Transverse colon (tissue), 4 donors: ENCODE results near the gene PHACTR4. TPM values are rescaled to one million over a fixed set of nuclear protein-coding genes. Genes with fewer than 3 reads are reported as not detected.

Source experiments
- DNase-seq: peaks from one replicate; pipeline ENCODE4 v3.0.0-alpha.2; 2019
- H3K27ac ChIP-seq, 4 donors: fragments of 200-600 bp; sonication (generic); 2 replicates each; pipeline ENCODE4 v1.5.1; 2016 to 2018; ENCODE audit warnings: inconsistent platforms in 4 of 4
- H3K27me3 ChIP-seq: fragments of 200-600 bp; sonication (generic); 2 replicates; pipeline ENCODE4 v1.5.1; 2017; ENCODE audit warnings: inconsistent platforms
- H3K36me3 ChIP-seq, 4 donors: fragments of 200-600 bp; sonication (generic); 2 replicates each; pipeline ENCODE4 v1.5.1; 2017 to 2019; ENCODE audit warnings: inconsistent platforms in 4 of 4
- H3K4me1 ChIP-seq, 4 donors: fragments of 200-600 bp; sonication (generic); 2 replicates each; pipeline ENCODE4 v1.5.1; 2017 to 2020; ENCODE audit warnings: inconsistent platforms in 4 of 4
- H3K4me3 ChIP-seq, 4 donors: fragments of 200-600 bp; sonication (generic); 1 replicate in 1 of 4; 2 replicates in 3 of 4; pipeline versions ENCODE4 v1.5.1 to v1.6.1; 2017 to 2019; ENCODE audit warnings: inconsistent platforms in 4 of 4
- H3K9me3 ChIP-seq, 2 donors: fragments of 200-600 bp; sonication (generic); 2 replicates each; pipeline ENCODE4 v1.5.1; 2017 to 2019; ENCODE audit warnings: inconsistent platforms in 2 of 2
- CTCF ChIP-seq, 5 experiments: fragments of 200-600 bp in 3 of 5; fragments of 450-650 bp in 2 of 5; sonication (generic) in 3 of 5; IDR thresholded peaks; 1 replicate in 2 of 5; 2 replicates in 3 of 5; pipeline ENCODE4 v1.5.1; 2016 to 2017; ENCODE audit warnings: antibody characterized with exemption in 5 of 5, inconsistent platforms in 3 of 5, mild to moderate bottlenecking in 2 of 5, moderate library complexity in 1 of 5
- EP300 ChIP-seq: sonication (generic); formaldehyde crosslinking; IDR thresholded peaks from one replicate; pipeline ENCODE4 v1.6.1; 2017; ENCODE audit warnings: antibody characterized with exemption, low read depth
- POLR2A ChIP-seq: fragments of 450-650 bp; IDR thresholded peaks from one replicate; pipeline ENCODE4 v1.6.1; 2016; ENCODE audit warnings: antibody characterized with exemption, mild to moderate bottlenecking, moderate library complexity
- POLR2AphosphoS5 ChIP-seq, 3 donors: sonication (generic); formaldehyde crosslinking; IDR thresholded peaks; one replicate each; pipeline ENCODE4 v1.6.1; 2016; ENCODE audit warnings: antibody characterized with exemption in 3 of 3
- WGBS, 2 donors: methylation state at CpG; one replicate each; pipeline ENCODE4 v1.1.5; 2018; ENCODE audit warnings: low coverage in 1 of 2; 5-methylcytosine and 5-hydroxymethylcytosine counted together
- in situ Hi-C, 4 donors: fragments of 200-750 bp; cut with MboI; loops; one replicate each; pipeline versions ENCODE4 v1.15.0 to v1.15.1; 2017; ENCODE audit warnings: low sequenced_read_pairs in 3 of 4, low pct_ligation_motif_present in 1 of 4, low pct_unique_long_range_greater_than_20kb in 1 of 4
- intact Hi-C: fragments of 100-400 bp; cut with DNase I; formaldehyde crosslinking; loops from one replicate; pipeline ENCODE4 v1.15.1; 2023; ENCODE audit warnings: low total_unique reads
- total RNA-seq, 4 donors: library from RNA; depleted of rRNA; stranded (reverse); fragments of >200 nt; gene quantifications; one replicate each; pipeline ENCODE4 v1.1.0, GENCODE V29; 2016

The PHACTR4 gene
- total RNA-seq, 4 donors from 2014 or later, result 31.4 to 51.1 (median 41.6) TPM

DNA sequence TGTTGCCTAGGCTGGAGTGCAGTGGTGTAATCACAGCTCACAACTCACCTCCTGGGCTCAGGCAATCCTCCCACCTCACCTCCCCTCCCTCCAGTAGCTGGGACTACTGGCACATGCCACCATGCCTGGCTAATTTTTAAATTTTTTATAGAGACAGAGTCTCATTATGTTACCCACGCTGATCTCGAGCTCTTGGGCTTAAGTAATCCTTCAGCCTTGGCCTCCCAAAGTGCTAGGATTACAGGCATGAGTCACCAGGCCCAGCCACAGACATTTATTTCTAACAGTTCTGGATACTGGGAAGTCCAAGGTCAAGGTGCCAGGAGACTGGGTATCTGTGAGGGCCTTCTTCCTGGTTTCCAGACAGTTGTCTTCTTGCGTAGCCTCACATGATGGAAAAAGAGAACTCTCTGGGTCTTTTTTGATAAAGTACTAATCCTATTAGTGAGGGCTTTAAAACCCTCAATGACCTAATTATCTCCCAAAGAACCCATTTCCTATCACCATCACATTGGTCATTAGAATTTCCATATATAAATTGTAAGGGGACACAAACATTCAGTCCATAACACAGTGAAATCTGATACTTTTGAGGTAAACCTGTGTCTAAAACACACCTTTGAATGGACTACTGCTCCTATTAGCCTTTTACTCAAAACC, 67.9 kb downstream of the PHACTR4 start:
- Histone ChIP-seq H3K27ac (peak overlapping the region; percentile 74 to 83 (median 80)), H3K27me3 (no peaks in the 10 kb centered on the region), H3K36me3 (no peaks in the 10 kb centered on the region), H3K9me3 (no peaks in the 10 kb centered on the region), H3K4me3 (peak overlapping the region in 1 of 4 donors; percentile 12), H3K4me1 (peaks cover 12 to 30% (median 18%) of the 10 kb centered on the region in 4 donors)
- WGBS, 2 donors, result 43% methylated on average over 3 of the region's 3 CpGs; no CpG with 5 or more reads in 1 of the 2 donors
- intact Hi-C loops, result no loop called here
- TF ChIP-seq CTCF (IDR thresholded peaks at IDR 0.05) (no peak), POLR2AphosphoS5 (IDR thresholded peaks at IDR 0.05) (no peak)
- in situ Hi-C loops, result no loop called here
- peak; percentile 52 for DNase-seq

- Histone ChIP-seq H3K4me1 (peaks cover 12 to 30% (median 18%) of the 10 kb centered on the region in 4 donors), H3K36me3 (no peaks in the 10 kb centered on the region), H3K9me3 (no peaks in the 10 kb centered on the region), H3K4me3 (peak overlapping the region in 1 of 4 donors; percentile 12), H3K27me3 (no peaks in the 10 kb centered on the region), H3K27ac (peak overlapping the region; percentile 74 to 83 (median 80))
- DNase-seq, result peak; percentile 73
- intact Hi-C loops (no loop called here), in situ Hi-C loops (no loop called here)
- peak; percentile 80 to 92 (median 86) for TF ChIP-seq POLR2AphosphoS5 (IDR thresholded peaks at IDR 0.05)
- no peak for TF ChIP-seq CTCF (IDR thresholded peaks at IDR 0.05)
- peak; percentile 32 for TF ChIP-seq POLR2A
- 30 to 33% methylated on average over 8 to 10 of the region's 10 CpGs for WGBS, 2 donors
Measured at GRCh38 chr1:28437924-28438699, 68.6 kb downstream of the PHACTR4 start.

DNA sequence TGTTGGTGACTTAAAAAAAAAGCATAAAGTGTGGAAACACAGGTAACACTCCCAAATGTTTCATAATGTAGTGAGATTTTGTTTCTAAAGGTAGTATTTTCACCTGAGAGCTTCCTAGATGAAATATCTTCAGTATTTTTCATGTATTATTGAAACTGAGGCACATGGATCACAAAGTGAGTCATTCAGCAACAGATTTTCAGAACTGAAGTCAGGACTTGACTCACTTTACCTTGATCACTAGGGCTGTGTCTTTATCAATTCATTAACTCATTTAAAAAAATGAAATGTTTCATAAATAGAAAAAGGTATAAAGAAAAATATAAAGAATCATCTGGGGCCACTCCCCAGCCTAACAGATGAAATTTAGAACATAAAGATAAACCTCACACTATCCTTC, 69.8 kb downstream of the PHACTR4 start:
- Histone ChIP-seq H3K27ac (peak overlapping the region in 1 of 4 donors; percentile 81), H3K4me1 (peaks cover 12 to 30% (median 18%) of the 10 kb centered on the region in 4 donors), H3K4me3 (no peak overlapping the region), H3K36me3 (no peaks in the 10 kb centered on the region), H3K27me3 (no peaks in the 10 kb centered on the region), H3K9me3 (no peaks in the 10 kb centered on the region)
- in situ Hi-C loops (no loop called here), intact Hi-C loops (no loop called here)
- no peak for TF ChIP-seq CTCF (IDR thresholded peaks at IDR 0.05)
- no peak for TF ChIP-seq EP300
- no peak for TF ChIP-seq POLR2A
- TF ChIP-seq POLR2AphosphoS5 (IDR thresholded peaks at IDR 0.05), result no peak
- DNase-seq, result no peak

DNA sequence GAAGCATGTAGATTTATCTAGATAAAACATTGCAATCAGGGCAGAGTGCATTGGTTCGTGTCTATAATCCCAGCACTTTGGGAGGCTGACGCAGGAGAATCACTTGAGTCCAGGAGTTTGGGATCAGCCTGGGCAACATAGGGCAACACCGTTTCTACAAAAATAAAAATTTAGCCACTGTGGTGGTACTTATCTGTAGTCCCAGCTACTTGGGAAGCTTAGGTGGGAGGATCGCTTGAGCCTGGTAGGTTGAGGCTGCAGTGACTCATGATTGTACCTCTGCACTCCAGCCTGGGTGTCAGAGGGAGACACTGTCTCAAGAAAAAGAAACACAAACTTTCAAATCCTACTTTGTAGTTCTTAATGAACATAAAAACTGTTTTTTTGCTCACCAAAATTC, 72.1 kb downstream of the PHACTR4 start:
- no peak for DNase-seq
- H3K4me1 ChIP-seq, result peaks cover 12 to 24% (median 17%) of the 10 kb centered on the region in 4 donors
- in situ Hi-C loops, result no loop called here
- 92 to 95% methylated on average over 2 to 4 of the region's 4 CpGs for WGBS, 2 donors
- no peaks in the 10 kb centered on the region for H3K27me3 ChIP-seq
- TF ChIP-seq POLR2A (no peak), POLR2AphosphoS5 (IDR thresholded peaks at IDR 0.05) (no peak), EP300 (no peak), CTCF (IDR thresholded peaks at IDR 0.05) (no peak)
- intact Hi-C loops, result no loop called here
- no peak overlapping the region for H3K4me3 ChIP-seq
- H3K27ac ChIP-seq, result no peak overlapping the region
- H3K9me3 ChIP-seq, result no peaks in the 10 kb centered on the region
- no peaks in the 10 kb centered on the region for H3K36me3 ChIP-seq
